OCI-LY1 (cell line): ENCODE results near the gene SLC12A5.

Experiments used
- H2AFZ ChIP-seq: fragments of 200-600 bp; sonication (generic), shearing (Covaris generic); 2 replicates; pipeline ENCODE4 v1.6.0; 2014; ENCODE audit warnings: antibody characterized with exemption, mild to moderate bottlenecking, low read length
- H3F3A ChIP-seq: fragments of 200-600 bp; sonication (generic), shearing (Covaris generic); 2 replicates; pipeline ENCODE4 v1.6.0; 2014; ENCODE audit warnings: mild to moderate bottlenecking, antibody characterized with exemption, low read length, moderate library complexity; ENCODE audit not compliant: insufficient read depth
- H3K27ac ChIP-seq: fragments of 200-600 bp; sonication (generic); 2 replicates; pipeline ENCODE4 v1.5.1; 2014; ENCODE audit warnings: low read length, mixed run types, mild to moderate bottlenecking, low read depth; ENCODE audit not compliant: poor library complexity, severe bottlenecking
- H3K27me3 ChIP-seq: fragments of 200-600 bp; sonication (generic); 2 replicates; pipeline ENCODE4 v1.6.0; 2014; ENCODE audit warnings: antibody characterized with exemption, mild to moderate bottlenecking, low read length, moderate library complexity; ENCODE audit not compliant: insufficient read depth
- H3K36me3 ChIP-seq: fragments of 200-600 bp; sonication (generic); 2 replicates; pipeline ENCODE4 v1.6.1; 2014; ENCODE audit warnings: mild to moderate bottlenecking, antibody characterized with exemption, low read length, moderate library complexity, mixed read lengths; ENCODE audit not compliant: insufficient read depth
- H3K4me1 ChIP-seq: fragments of 200-600 bp; sonication (generic); 2 replicates; pipeline ENCODE4 v1.5.1; 2014; ENCODE audit warnings: mild to moderate bottlenecking, low read length, moderate library complexity; ENCODE audit not compliant: insufficient read depth, severe bottlenecking
- H3K4me2 ChIP-seq: fragments of 200-600 bp; sonication (generic), shearing (Covaris generic); 2 replicates; pipeline ENCODE4 v1.6.1; 2014; ENCODE audit warnings: low read length
- H3K4me3 ChIP-seq: fragments of 200-600 bp; sonication (generic); 2 replicates; pipeline ENCODE4 v1.5.1; 2014; ENCODE audit warnings: low read length, low read depth, mild to moderate bottlenecking, mixed read lengths; ENCODE audit not compliant: poor library complexity, severe bottlenecking
- H3K79me2 ChIP-seq: fragments of 200-600 bp; shearing (Covaris generic); 2 replicates; pipeline ENCODE4 v1.6.1; 2016; ENCODE audit warnings: mixed run types, low read length, mixed read lengths; ENCODE audit not compliant: insufficient read depth
- H3K9ac ChIP-seq: fragments of 200-600 bp; sonication (generic), shearing (Covaris generic); 2 replicates; pipeline ENCODE4 v1.6.1; 2014; ENCODE audit warnings: mild to moderate bottlenecking, low read length, mixed read lengths
- H3K9me2 ChIP-seq: fragments of 200-600 bp; sonication (generic), shearing (Covaris generic); 2 replicates; pipeline ENCODE4 v1.6.1; 2014; ENCODE audit warnings: low read depth, mild to moderate bottlenecking, low read length, mixed read lengths
- H3K9me3 ChIP-seq: fragments of 200-600 bp; shearing (Covaris generic); 2 replicates; pipeline ENCODE4 v1.6.1; 2014; ENCODE audit warnings: low read length, mixed read lengths
- H4K20me1 ChIP-seq: fragments of 200-600 bp; sonication (generic), shearing (Covaris generic); 2 replicates; pipeline ENCODE4 v1.6.0; 2016; ENCODE audit warnings: mild to moderate bottlenecking, low read length; ENCODE audit not compliant: insufficient read depth
- CTCF ChIP-seq: fragments of 200-600 bp; sonication (generic), shearing (Covaris generic); IDR thresholded peaks from 2 replicates; pipeline ENCODE4 v1.5.1; 2017; ENCODE audit warnings: mild to moderate bottlenecking, antibody characterized with exemption, low read length, moderate library complexity, mixed read lengths
- EZH2 ChIP-seq: fragments of 200-600 bp; sonication (generic), shearing (Covaris generic); IDR thresholded peaks from 2 replicates; pipeline ENCODE4 v1.8.0; 2017; ENCODE audit warnings: borderline replicate concordance, mixed run types, mild to moderate bottlenecking, antibody characterized with exemption, low read length, moderate library complexity, mixed read lengths

SLC12A5 gene

DNA sequence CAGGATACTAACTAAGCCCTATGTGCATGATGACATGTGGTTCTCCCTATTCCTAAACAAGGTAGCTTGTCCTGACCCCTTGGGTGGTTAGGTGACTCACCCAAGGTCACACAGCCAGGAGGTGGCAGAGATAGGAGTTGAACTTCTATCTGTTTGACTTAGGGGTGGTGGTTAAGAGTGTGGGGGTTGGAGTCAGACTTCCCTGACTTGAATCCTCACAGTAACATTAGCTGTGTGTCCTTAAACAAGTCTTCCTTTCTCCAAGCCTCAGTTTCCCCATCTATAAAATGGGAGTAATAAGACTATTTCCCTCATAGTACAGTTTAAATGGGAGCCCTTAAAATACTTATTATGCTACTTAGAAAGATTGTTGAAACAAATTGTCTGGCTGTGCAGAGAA, 21.9 kb downstream of the SLC12A5 start:
- Histone ChIP-seq H3K36me3 (no peaks in the 10 kb centered on the region), H3K27ac (no peak overlapping the region), H3K9ac (no peak overlapping the region), H3F3A (no peaks in the 10 kb centered on the region), H3K4me3 (no peak overlapping the region), H3K9me3 (no peaks in the 10 kb centered on the region), H3K4me2 (no peak overlapping the region), H3K9me2 (no peaks in the 10 kb centered on the region), H3K27me3 (peaks cover 10% of the 10 kb centered on the region; the same call in 1 of the 2 replicates), H3K4me1 (no peaks in the 10 kb centered on the region), H2AFZ (no peak overlapping the region), H4K20me1 (no peaks in the 10 kb centered on the region), H3K79me2 (no peaks in the 10 kb centered on the region)
- no peak for TF ChIP-seq CTCF
- no peak for TF ChIP-seq EZH2

DNA sequence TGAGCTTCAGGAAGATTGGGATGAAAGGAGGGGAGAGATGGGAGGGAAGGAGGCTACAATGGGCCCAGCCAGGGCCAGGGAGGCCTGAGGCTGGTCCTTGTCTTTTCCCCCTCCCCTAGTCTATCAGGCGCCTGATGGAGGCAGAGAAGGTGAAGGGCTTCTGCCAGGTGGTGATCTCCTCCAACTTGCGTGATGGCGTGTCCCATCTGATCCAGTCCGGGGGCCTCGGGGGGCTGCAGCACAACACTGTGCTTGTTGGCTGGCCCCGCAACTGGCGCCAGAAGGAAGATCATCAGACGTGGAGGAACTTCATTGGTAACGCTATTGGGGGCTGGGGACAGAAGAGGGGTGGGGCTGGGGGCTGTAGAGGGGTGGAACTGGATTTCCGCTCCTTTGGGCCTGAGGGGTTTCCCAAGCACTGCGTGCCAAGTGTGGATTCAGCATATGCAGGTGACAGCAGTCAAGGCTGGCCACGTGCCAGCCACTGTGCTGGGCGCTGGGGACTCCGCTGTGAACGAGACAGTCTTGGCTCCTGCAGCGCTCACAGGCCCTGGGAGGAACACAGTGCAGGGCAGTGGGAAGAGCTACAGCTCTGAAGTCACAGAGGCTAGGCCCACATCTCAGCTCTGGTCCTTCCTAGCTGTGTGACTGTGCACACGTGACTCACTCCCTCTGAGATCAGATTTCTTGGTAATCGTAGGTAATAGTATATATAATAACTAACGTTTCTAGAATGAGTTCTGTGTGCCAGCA, 22.7 kb downstream of the SLC12A5 start:
- no peak overlapping the region for H3K4me2 ChIP-seq
- H3K79me2 ChIP-seq, result no peaks in the 10 kb centered on the region
- H3K4me3 ChIP-seq, result no peak overlapping the region
- H3K4me1 ChIP-seq, result no peaks in the 10 kb centered on the region
- no peaks in the 10 kb centered on the region for H3K9me2 ChIP-seq
- no peak overlapping the region for H2AFZ ChIP-seq
- TF ChIP-seq CTCF, result no peak
- TF ChIP-seq EZH2, result no peak
- H3K9ac ChIP-seq, result no peak overlapping the region
- no peaks in the 10 kb centered on the region for H3F3A ChIP-seq
- no peaks in the 10 kb centered on the region for H3K36me3 ChIP-seq
- H3K27me3 ChIP-seq, result peaks cover 10% of the 10 kb centered on the region; the same call in 1 of the 2 replicates
- no peaks in the 10 kb centered on the region for H4K20me1 ChIP-seq
- H3K9me3 ChIP-seq, result no peaks in the 10 kb centered on the region
- no peak overlapping the region for H3K27ac ChIP-seq

GRCh38 chr20:46053416-46053815, 24.4 kb downstream of the SLC12A5 start:
- H3K9ac ChIP-seq, result no peak overlapping the region
- H4K20me1 ChIP-seq, result no peaks in the 10 kb centered on the region
- H2AFZ ChIP-seq, result no peak overlapping the region

More at GRCh38 chr20:46053416-46053815, 24.4 kb downstream of the SLC12A5 start:
- no peak for TF ChIP-seq CTCF
- no peak for TF ChIP-seq EZH2
- Histone ChIP-seq H3K4me3 (no peak overlapping the region), H3K27ac (no peak overlapping the region), H3K36me3 (no peaks in the 10 kb centered on the region), H3K9me3 (no peaks in the 10 kb centered on the region), H3K27me3 (no peaks in the 10 kb centered on the region), H3K9me2 (no peaks in the 10 kb centered on the region), H3K79me2 (no peaks in the 10 kb centered on the region), H3K4me2 (no peak overlapping the region), H3K4me1 (no peaks in the 10 kb centered on the region), H3F3A (no peaks in the 10 kb centered on the region)
